K562 (cell line): Measurements from ENCODE around the gene RBKS. TPM values are rescaled to one million over a fixed set of nuclear protein-coding genes. Genes with fewer than 3 reads are reported as not detected.
A peak's percentile ranks its signal among the peaks of the same experiment; 100 is the strongest.

Experiments used
- ATAC-seq: fragments of 200-7000 bp; cut with Tn5 transposase; 3 replicates; pipeline ENCODE4 v1.9.1; 2020; ENCODE audit warnings: moderate library complexity
- BruUV-seq: library from RNA; stranded (reverse); fragments of 400-500 nt; replicated peaks from 2 replicates; lab custom pipeline; 2021; lab: Mats Ljungman, UMichigan
- CTCF ChIA-PET: fragments of 300-600 bp; formaldehyde crosslinking; extraction: SDS; loops from one replicate; lab custom pipeline; 2021; ENCODE audit warnings: low intra/inter-chr PET ratio; lab: Yijun Ruan, JAX
- POLR2A ChIA-PET: fragments of 300-600, 350-650 bp; sonication (Branson Sonifier 250); formaldehyde crosslinking; extraction: SDS; loops from one replicate; lab custom pipeline; 2021; ENCODE audit warnings: antibody characterized with exemption, inconsistent platforms; lab: Yijun Ruan, JAX
- DNase-seq, 4 experiments: peaks; one replicate each; pipeline versions ENCODE4 v3.0.0 to v3.0.0-alpha.2; 2011 to 2018; ENCODE audit warnings: low spot score in 3 of 4, mixed read lengths in 3 of 4; ENCODE audit errors: extremely low read depth in 1 of 4
- FAIRE-seq: peaks from 2 replicates; lab custom pipeline; 2011; peaks lifted over from hg19 to GRCh38; lab: Jason Lieb, UNC
- H2AFZ ChIP-seq: 2 replicates; pipeline ENCODE4 v1.6.0; 2011; ENCODE audit warnings: low read depth, low read length, control low read depth, inconsistent platforms
- H3K27ac ChIP-seq: fragments of 200-600 bp; 3 replicates; pipeline ENCODE4 v1.8.0; 2011; ENCODE audit warnings: low read depth, mild to moderate bottlenecking, control low read depth, inconsistent platforms, low read length, moderate library complexity, mixed read lengths; ENCODE audit errors: extremely low read depth
- H3K27me3 ChIP-seq, 2 experiments: fragments of 300-600 bp in 1 of 2; 2 replicates in 1 of 2; 3 replicates in 1 of 2; pipeline versions ENCODE4 v1.6.0 to v1.8.0; 2011; ENCODE audit warnings: inconsistent platforms in 2 of 2, low read length in 2 of 2, mild to moderate bottlenecking in 1 of 2, mixed read lengths in 1 of 2, moderate library complexity in 1 of 2; ENCODE audit not compliant: control insufficient read depth in 2 of 2, insufficient read depth in 2 of 2
- H3K36me3 ChIP-seq: fragments of 300-600 bp; 3 replicates; pipeline ENCODE4 v1.8.0; 2011; ENCODE audit warnings: mild to moderate bottlenecking, low read length, inconsistent platforms; ENCODE audit not compliant: control insufficient read depth, insufficient read depth
- H3K4me1 ChIP-seq, 2 experiments: fragments of 200-600 bp in 1 of 2; replicated peaks in 1 of 2; 2 replicates in 1 of 2; 3 replicates in 1 of 2; pipeline versions ENCODE4 v1.5.1 to v1.8.0; 2011; ENCODE audit warnings: inconsistent platforms in 2 of 2, low read length in 2 of 2, mild to moderate bottlenecking in 1 of 2, mixed read lengths in 1 of 2, moderate library complexity in 1 of 2; ENCODE audit not compliant: control insufficient read depth in 2 of 2, insufficient read depth in 2 of 2
- H3K4me2 ChIP-seq: 2 replicates; pipeline ENCODE4 v1.6.1; 2011; ENCODE audit warnings: low read length, control low read depth, inconsistent platforms, mixed read lengths; ENCODE audit not compliant: insufficient read depth
- H3K4me3 ChIP-seq: fragments of 200-600 bp; sonication (generic), shearing (Covaris generic); 2 replicates; pipeline ENCODE4 v1.5.1; 2016; ENCODE audit warnings: control low read depth, inconsistent platforms
- H3K79me2 ChIP-seq: fragments of 200-600 bp; 3 replicates; pipeline ENCODE4 v1.8.0; 2011; ENCODE audit warnings: low read length, inconsistent platforms; ENCODE audit not compliant: control insufficient read depth, insufficient read depth
- H3K9ac ChIP-seq, 2 experiments: 2 replicates each; pipeline versions ENCODE4 v1.6.0 to v1.6.1; 2011; ENCODE audit warnings: low read depth in 2 of 2, low read length in 2 of 2, control low read depth in 1 of 2, inconsistent platforms in 1 of 2, mild to moderate bottlenecking in 1 of 2, mixed read lengths in 1 of 2; ENCODE audit not compliant: insufficient read depth in 1 of 2
- H3K9me1 ChIP-seq: one replicate; pipeline ENCODE4 v1.6.0; 2011; ENCODE audit warnings: inconsistent platforms, mild to moderate bottlenecking, low read length, moderate library complexity; ENCODE audit not compliant: control insufficient read depth, insufficient read depth
- H3K9me3 ChIP-seq: replicated peaks from 2 replicates; pipeline ENCODE4 v1.5.1; 2011; ENCODE audit warnings: low read depth, low read length, inconsistent platforms; ENCODE audit not compliant: control insufficient read depth, insufficient read depth
- H4K20me1 ChIP-seq: replicated peaks from 2 replicates; pipeline ENCODE4 v1.6.1; 2011; ENCODE audit warnings: low read length, inconsistent platforms, mixed read lengths; ENCODE audit not compliant: control insufficient read depth, insufficient read depth
- GABPA ChIP-seq: fragments of 200-800 bp; sonication (Bioruptor generic); conservative IDR thresholded peaks from 2 replicates; pipeline ENCODE4 v1.6.1; 2016; ENCODE audit warnings: low read depth, missing genetic modification characterization, missing compliant biosample characterization
- HSF4 ChIP-seq: fragments of 250-450 bp; sonication (Bioruptor Pico); IDR thresholded peaks from 2 replicates; pipeline ENCODE4 v2.1.2; 2022; ENCODE audit warnings: mild to moderate bottlenecking, moderate library complexity, borderline replicate concordance
- IRF9 ChIP-seq: fragments of 450-650 bp; IDR thresholded peaks from 2 replicates; pipeline ENCODE4 v1.6.1; 2016; ENCODE audit warnings: missing biosample characterization, missing genetic modification characterization
- MBD2 ChIP-seq: sonication (generic); IDR thresholded peaks from 2 replicates; pipeline ENCODE4 v1.6.1; 2016; ENCODE audit warnings: low read depth, borderline replicate concordance
- NR2C2 ChIP-seq, 2 experiments: fragments of 200-800 bp in 1 of 2; sonication (Bioruptor generic) in 1 of 2; sonication (generic) in 1 of 2; formaldehyde crosslinking in 1 of 2; IDR thresholded peaks; 2 replicates each; pipeline versions ENCODE4 v1.6.1 to v1.8.0; 2016 to 2022; ENCODE audit warnings: mild to moderate bottlenecking in 1 of 2, missing compliant biosample characterization in 1 of 2, missing genetic modification characterization in 1 of 2, missing genetic modification reagents in 1 of 2
- POLR2AphosphoS5 ChIP-seq: IDR thresholded peaks from 2 replicates; pipeline ENCODE4 v1.6.1; 2011; ENCODE audit warnings: mild to moderate bottlenecking, low read depth, low read length, moderate library complexity; ENCODE audit not compliant: control insufficient read depth, insufficient read depth
- RNF2 ChIP-seq: sonication (generic); IDR thresholded peaks from 2 replicates; pipeline ENCODE4 v1.6.1; 2016
- SAP30 ChIP-seq: fragments of 200-600 bp; sonication (generic); IDR thresholded peaks from 2 replicates; pipeline ENCODE4 v1.6.1; 2012; ENCODE audit warnings: borderline replicate concordance, low read depth, mild to moderate bottlenecking, moderate library complexity, low read length, control low read depth, inconsistent platforms; ENCODE audit not compliant: insufficient read depth, poor library complexity, severe bottlenecking
- SMARCA5 ChIP-seq: fragments of 450-650 bp; IDR thresholded peaks from 2 replicates; pipeline ENCODE4 v1.6.1; 2016
- ZNF507 ChIP-seq: conservative IDR thresholded peaks from 2 replicates; pipeline ENCODE4 v1.6.1; 2017; ENCODE audit warnings: missing genetic modification characterization, missing compliant biosample characterization
- ZNF518B ChIP-seq: fragments of 250-450 bp; sonication (Bioruptor Pico); IDR thresholded peaks from 2 replicates; pipeline ENCODE4 v1.5.0; 2021; ENCODE audit warnings: mild to moderate bottlenecking, moderate library complexity
- WGBS: fragments of 100-300 bp; shearing (Covaris generic); methylation state at CpG from one replicate; pipeline ENCODE4 v1.1.6; 2016; ENCODE audit warnings: low coverage, mixed read lengths; ENCODE audit not compliant: insufficient coverage; ENCODE audit errors: missing lambda C conversion rate; 5-methylcytosine and 5-hydroxymethylcytosine counted together
- in situ Hi-C: fragments of 300-500 bp; cut with MboI; formaldehyde crosslinking; loops from 4 replicates; pipeline ENCODE4 v1.15.0; 2018; ENCODE audit warnings: inconsistent platforms, mixed read lengths
- intact Hi-C: fragments of 100-400 bp; cut with micrococcal nuclease; formaldehyde crosslinking; loops from 2 replicates; pipeline ENCODE4 v1.14.2; 2022
- polyA plus RNA-seq, 8 experiments: library from polyadenylated mRNA; depleted of rRNA in 4 of 8; stranded (reverse) in 5 of 8; unstranded in 3 of 8; fragments of >200 nt; fragmentation: Nextera tagmentation in 2 of 8; fragmentation: Illumina TruSeq in 1 of 8; extraction: Ambion mirVana in 2 of 8; extraction: Trizol in 1 of 8; gene quantifications; 2 replicates each; pipeline versions ENCODE4 v1.2.1 to v1.2.3, GENCODE V29; 2011 to 2014; ENCODE audit warnings: inconsistent platforms in 1 of 8, missing spikeins in 1 of 8
- total RNA-seq, 7 experiments: library from RNA; depleted of rRNA in 6 of 7; stranded (reverse); fragments of >200 nt in 6 of 7; fragmentation: Illumina TruSeq in 2 of 7; extraction: Trizol in 2 of 7; gene quantifications; 2 replicates each; pipeline versions ENCODE4 v1.2.1 to v1.2.3, GENCODE V29; 2011 to 2021; ENCODE audit warnings: low replicate concordance in 1 of 7

RBKS gene
- total and polyA plus RNA-seq, 9 of the 15 experiments (the other 6 are each of a cell fraction or from before 2014, with no cell fraction given) = 0.06 to 0.39 (median 0.19) TPM

GRCh38 chr2:27889774-27890145 lies 427 bp downstream of the RBKS start:
- Histone ChIP-seq H3K9ac (peak overlapping the region; percentile 84 to 89), H3K9me3 (no peaks in the 10 kb centered on the region), H2AFZ (peak overlapping the region; percentile 98), H3K9me1 (no peaks in the 10 kb centered on the region), H3K4me3 (peak overlapping the region; percentile 57), H4K20me1 (no peaks in the 10 kb centered on the region), H3K79me2 (peaks cover 26% of the 10 kb centered on the region), H3K4me2 (peak overlapping the region; percentile 96), H3K27ac (peak overlapping the region; percentile 93; the same call in 2 of the 3 replicates), H3K27me3 (no peaks in the 10 kb centered on the region), H3K4me1 (peaks cover 6 to 10% of the 10 kb centered on the region in 2 experiments; a peak in 4 of 5 replicates), H3K36me3 (peaks cover 4% of the 10 kb centered on the region; the same call in 1 of the 3 replicates)
- DNase-seq = no peak
- WGBS = 21% methylated on average over 10 of the region's 10 CpGs
- no peak for FAIRE-seq
- no peak for TF ChIP-seq NR2C2 (CRISPR knock-in tag; IDR thresholded peaks at IDR 0.05)
- 0 out of 2 replicates have a peak, but pooled peaks have one; percentile 87 for TF ChIP-seq NR2C2 (tag; IDR thresholded peaks at IDR 0.05)
- no peak for TF ChIP-seq POLR2AphosphoS5
- intact Hi-C loops (loop anchor here (10.0 kb wide), 2 partner anchors 135 to 505 kb away; partner anchors contain the start of gene FOSL2), in situ Hi-C loops (no loop called here)
- BruUV-seq = TSS peak; percentile 76
- ATAC-seq = peak; percentile 7
- CTCF ChIA-PET = no interaction called here
- POLR2A ChIA-PET = interaction anchor here (0.6 to 1.5 kb wide), 3 partner anchors 9 to 466 kb away, joined by 3 to 5 read pairs (median 3); no protein-coding TSS in a partner anchor

- 75% methylated on average over 3 of the region's 3 CpGs for WGBS
- no peaks in the 10 kb centered on the region for H3K9me1 ChIP-seq
- CTCF ChIA-PET = no interaction called here
- no peak overlapping the region for H3K9ac ChIP-seq
- in situ Hi-C loops (no loop called here), intact Hi-C loops (no loop called here)
- H3K27ac ChIP-seq = no peak overlapping the region
- no peak for FAIRE-seq
- H3K9me3 ChIP-seq = no peaks in the 10 kb centered on the region
- H3K79me2 ChIP-seq = peaks cover 26% of the 10 kb centered on the region
- BruUV-seq = no TSS peak
- H2AFZ ChIP-seq = no peak overlapping the region
- H3K4me3 ChIP-seq = no peak overlapping the region
- H3K4me1 ChIP-seq = peaks cover 6 to 10% of the 10 kb centered on the region in 2 experiments; a peak in 4 of 5 replicates
- POLR2A ChIA-PET = no interaction called here
- no peaks in the 10 kb centered on the region for H3K27me3 ChIP-seq
- H3K36me3 ChIP-seq = no peaks in the 10 kb centered on the region
- no peak for DNase-seq
- no peak for ATAC-seq
- no peak overlapping the region for H3K4me2 ChIP-seq
- H4K20me1 ChIP-seq = no peaks in the 10 kb centered on the region
- TF ChIP-seq IRF9 (tag) = no peak
- no peak for TF ChIP-seq RNF2
- TF ChIP-seq SMARCA5 = no peak
- TF ChIP-seq HSF4 (CRISPR knock-in tag) = no peak
- TF ChIP-seq ZNF507 (tag) = no peak
- no peak for TF ChIP-seq GABPA (tag)
- TF ChIP-seq MBD2 = no peak
- TF ChIP-seq ZNF518B (CRISPR knock-in tag) = no peak
- no peak for TF ChIP-seq SAP30
These were observed 1.4 kb downstream of the RBKS start for GRCh38 chr2:27888790-27889189.
